ENCODE data around the gene POLE.

Gene POLE

GRCh38 chr12:132622437-132623071 lies 64.6 kb downstream of the POLE start:
- peaks cover 6% of the 10 kb centered on the region for H3F3A ChIP-seq (ENCODE audit: control insufficient read depth, insufficient read depth)
- no peak for TF ChIP-seq EZH2phosphoT487 (IDR thresholded peaks at IDR 0.05; ENCODE audit: borderline replicate concordance, low read length)
- TF ChIP-seq, protein P1, sequence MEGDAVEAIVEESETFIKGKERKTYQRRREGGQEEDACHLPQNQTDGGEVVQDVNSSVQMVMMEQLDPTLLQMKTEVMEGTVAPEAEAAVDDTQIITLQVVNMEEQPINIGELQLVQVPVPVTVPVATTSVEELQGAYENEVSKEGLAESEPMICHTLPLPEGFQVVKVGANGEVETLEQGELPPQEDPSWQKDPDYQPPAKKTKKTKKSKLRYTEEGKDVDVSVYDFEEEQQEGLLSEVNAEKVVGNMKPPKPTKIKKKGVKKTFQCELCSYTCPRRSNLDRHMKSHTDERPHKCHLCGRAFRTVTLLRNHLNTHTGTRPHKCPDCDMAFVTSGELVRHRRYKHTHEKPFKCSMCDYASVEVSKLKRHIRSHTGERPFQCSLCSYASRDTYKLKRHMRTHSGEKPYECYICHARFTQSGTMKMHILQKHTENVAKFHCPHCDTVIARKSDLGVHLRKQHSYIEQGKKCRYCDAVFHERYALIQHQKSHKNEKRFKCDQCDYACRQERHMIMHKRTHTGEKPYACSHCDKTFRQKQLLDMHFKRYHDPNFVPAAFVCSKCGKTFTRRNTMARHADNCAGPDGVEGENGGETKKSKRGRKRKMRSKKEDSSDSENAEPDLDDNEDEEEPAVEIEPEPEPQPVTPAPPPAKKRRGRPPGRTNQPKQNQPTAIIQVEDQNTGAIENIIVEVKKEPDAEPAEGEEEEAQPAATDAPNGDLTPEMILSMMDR (IDR thresholded peaks at IDR 0.05; ENCODE audit: low read depth, low read length, poor library complexity, severe bottlenecking), result no peak
- no peaks in the 10 kb centered on the region for H3K4me1 ChIP-seq (ENCODE audit: control insufficient read depth, low read length)
- H3K27ac ChIP-seq (ENCODE audit: low read depth, low read length), result no peak overlapping the region
- no peaks in the 10 kb centered on the region for H3K9me2 ChIP-seq (replicated peaks; ENCODE audit: control insufficient read depth, low read length)
- H3K9me3 ChIP-seq (ENCODE audit: control insufficient read depth, insufficient read depth, low read length), result no peaks in the 10 kb centered on the region
- H3K4me3 ChIP-seq (ENCODE audit: low read length), result no peak overlapping the region
- H3K4me2 ChIP-seq (ENCODE audit: low read length), result no peak overlapping the region
- no peaks in the 10 kb centered on the region for H3K27me3 ChIP-seq (ENCODE audit: control insufficient read depth, low read length)
- H4K20me1 ChIP-seq (ENCODE audit: control insufficient read depth, insufficient read depth, low read depth, low read length), result no peaks in the 10 kb centered on the region
- no peaks in the 10 kb centered on the region for H3K79me2 ChIP-seq (ENCODE audit: control insufficient read depth, low read length)
- peaks cover 43% of the 10 kb centered on the region for H3K36me3 ChIP-seq (ENCODE audit: control insufficient read depth, low read length)

DNA sequence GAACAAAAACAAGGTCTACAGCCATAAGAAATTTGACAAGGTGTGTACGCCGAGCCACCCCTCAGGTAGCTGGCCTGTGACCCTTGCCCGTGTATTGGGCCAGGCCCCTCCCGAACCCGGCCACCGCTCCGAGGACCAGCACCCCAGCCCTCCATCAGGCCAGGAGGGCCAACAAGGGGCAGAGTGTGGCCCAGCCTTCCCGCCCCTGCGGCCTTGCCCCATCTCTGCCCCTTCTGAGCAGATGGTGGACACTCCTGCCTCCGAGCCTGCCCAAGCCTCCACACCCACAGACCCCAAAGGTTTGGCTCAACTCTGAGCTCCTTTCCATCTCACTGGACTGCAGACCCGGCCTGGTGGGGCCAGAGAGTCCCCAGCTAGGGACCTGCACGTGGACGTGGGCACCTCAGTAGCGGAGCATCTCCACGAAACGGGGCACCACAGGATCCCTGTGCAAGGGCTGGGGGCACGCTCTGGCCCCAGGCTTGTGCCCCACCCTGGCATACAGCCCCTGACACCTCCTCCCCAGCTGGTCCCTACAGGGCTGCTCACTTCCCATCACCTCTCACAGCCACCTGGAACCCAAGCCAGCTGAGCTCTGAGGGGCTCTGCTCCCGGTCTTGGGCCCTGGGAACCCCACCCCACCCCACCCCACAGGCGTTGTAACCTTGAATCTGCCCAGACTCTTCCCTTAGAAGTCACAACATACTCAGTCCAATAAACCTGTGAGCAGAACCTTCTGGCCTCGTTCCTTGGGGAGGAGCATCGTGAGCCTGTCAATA lies 65.3 kb downstream of the POLE start:
- no peak overlapping the region for H3K4me2 ChIP-seq (ENCODE audit: low read length)
- peaks cover 9% of the 10 kb centered on the region for H3F3A ChIP-seq (ENCODE audit: control insufficient read depth, insufficient read depth)
- H3K9me3 ChIP-seq (ENCODE audit: control insufficient read depth, insufficient read depth, low read length), result no peaks in the 10 kb centered on the region
- H3K27ac ChIP-seq (ENCODE audit: low read depth, low read length), result no peak overlapping the region
- TF ChIP-seq EZH2phosphoT487 (IDR thresholded peaks at IDR 0.05; ENCODE audit: borderline replicate concordance, low read length), result no peak
- TF ChIP-seq, protein P1 (IDR thresholded peaks at IDR 0.05; ENCODE audit: low read depth, low read length, poor library complexity, severe bottlenecking), result no peak
- no peaks in the 10 kb centered on the region for H3K27me3 ChIP-seq (ENCODE audit: control insufficient read depth, low read length)
- no peak overlapping the region for H3K4me3 ChIP-seq (ENCODE audit: low read length)
- no peaks in the 10 kb centered on the region for H4K20me1 ChIP-seq (ENCODE audit: control insufficient read depth, insufficient read depth, low read depth, low read length)
- no peaks in the 10 kb centered on the region for H3K4me1 ChIP-seq (ENCODE audit: control insufficient read depth, low read length)
- no peaks in the 10 kb centered on the region for H3K9me2 ChIP-seq (replicated peaks; ENCODE audit: control insufficient read depth, low read length)
- no peaks in the 10 kb centered on the region for H3K79me2 ChIP-seq (ENCODE audit: control insufficient read depth, low read length)
- H3K36me3 ChIP-seq (ENCODE audit: control insufficient read depth, low read length), result peaks cover 42% of the 10 kb centered on the region

GRCh38 chr12:132620899-132621656 lies 66.1 kb downstream of the POLE start:
- no peaks in the 10 kb centered on the region for H3K9me2 ChIP-seq (replicated peaks; ENCODE audit: control insufficient read depth, low read length)
- H3K4me3 ChIP-seq (ENCODE audit: low read length), result no peak overlapping the region
- H3K79me2 ChIP-seq (ENCODE audit: control insufficient read depth, low read length), result no peaks in the 10 kb centered on the region
- no peaks in the 10 kb centered on the region for H3K4me1 ChIP-seq (ENCODE audit: control insufficient read depth, low read length)
- TF ChIP-seq, protein P1 (IDR thresholded peaks at IDR 0.05; ENCODE audit: low read depth, low read length, poor library complexity, severe bottlenecking), result no peak
- no peak for TF ChIP-seq EZH2phosphoT487 (IDR thresholded peaks at IDR 0.05; ENCODE audit: borderline replicate concordance, low read length)
- H4K20me1 ChIP-seq (ENCODE audit: control insufficient read depth, insufficient read depth, low read depth, low read length), result no peaks in the 10 kb centered on the region
- H3K27me3 ChIP-seq (ENCODE audit: control insufficient read depth, low read length), result no peaks in the 10 kb centered on the region
- H3F3A ChIP-seq (ENCODE audit: control insufficient read depth, insufficient read depth), result peaks cover 7% of the 10 kb centered on the region
- H3K27ac ChIP-seq (ENCODE audit: low read depth, low read length), result no peak overlapping the region
- H3K9me3 ChIP-seq (ENCODE audit: control insufficient read depth, insufficient read depth, low read length), result peaks cover 2% of the 10 kb centered on the region; the same call in 1 of the 2 replicates
- H3K4me2 ChIP-seq (ENCODE audit: low read length), result no peak overlapping the region
- peaks cover 35% of the 10 kb centered on the region for H3K36me3 ChIP-seq (ENCODE audit: control insufficient read depth, low read length)

Data from DOHH2 (cell line).